ENCODE measurements around the gene ING4.
A peak's percentile ranks its signal among the peaks of the same experiment; 100 is the strongest.
"Not testable (repeated sequence)": the region's sequence is repeated elsewhere in the genome, so short reads cannot be mapped to it uniquely, and the experiment has no call there.

The ING4 gene

GRCh38 chr12:6662906-6663742 is at the start of gene ING4:
Gene ING4, minus strand, starts transcription at chr12:6663119. Its CDS starts 18 bp downstream, at chr12:6663101.
- H3K27ac ChIP-seq, result peak within 1 kb of the TSS; percentile 65
- no peak for TF ChIP-seq CTCF (conservative IDR thresholded peaks at IDR 0.05)

DNA sequence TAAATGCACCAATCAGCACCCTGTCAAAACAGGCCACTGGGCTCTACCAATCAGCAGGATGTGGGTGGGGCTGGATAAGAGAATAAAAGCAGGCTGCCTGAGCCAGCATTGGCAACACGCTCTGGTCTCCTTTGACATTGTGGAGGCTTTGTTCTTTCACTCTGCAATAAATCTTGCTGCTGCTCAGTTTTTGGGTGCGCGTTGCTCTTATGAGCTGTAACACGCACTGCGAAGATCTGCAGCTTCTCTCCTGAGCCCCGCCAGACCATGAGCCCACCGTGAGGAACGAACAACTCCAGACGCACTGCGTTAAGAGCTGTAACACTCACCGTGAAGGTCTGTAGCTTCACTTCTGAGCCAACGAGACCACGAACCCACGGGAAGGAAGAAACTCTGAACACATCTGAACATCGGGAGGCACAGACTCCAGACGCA is 46.1 kb upstream of the ING4 start:
- no peak for TF ChIP-seq CTCF (conservative IDR thresholded peaks at IDR 0.05)
- no peak overlapping the region for H3K27ac ChIP-seq

DNA sequence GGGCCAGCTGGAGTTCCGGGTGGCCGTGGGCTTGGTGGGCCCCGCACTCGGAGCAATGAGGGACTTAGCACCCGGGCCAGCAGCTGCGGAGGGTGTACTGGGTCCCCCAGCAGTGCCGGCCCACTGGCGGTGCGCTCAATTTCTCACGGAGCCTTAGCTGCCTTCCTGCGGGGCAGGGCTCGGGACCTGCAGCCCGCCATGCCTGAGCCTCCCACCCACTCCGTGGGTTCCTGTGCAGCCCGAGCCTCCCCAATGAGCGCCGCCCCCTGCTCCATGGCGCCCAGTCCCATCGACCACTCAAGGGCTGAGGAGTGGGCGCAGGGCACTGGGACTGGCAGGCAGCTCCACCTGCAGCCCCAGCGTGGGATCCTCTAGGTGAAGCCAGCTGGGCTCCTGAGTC is 45.4 kb upstream of the ING4 start:
- H3K27ac ChIP-seq, result not testable (repeated sequence)

GRCh38 chr12:6703631-6704030 is 40.7 kb upstream of the ING4 start:
- no peak overlapping the region for H3K27ac ChIP-seq
- TF ChIP-seq CTCF (conservative IDR thresholded peaks at IDR 0.05), result no peak

GRCh38 chr12:6701078-6701768 is 38.3 kb upstream of the ING4 start:
- H3K27ac ChIP-seq, result no peak overlapping the region
- TF ChIP-seq CTCF (conservative IDR thresholded peaks at IDR 0.05), result no peak

DNA sequence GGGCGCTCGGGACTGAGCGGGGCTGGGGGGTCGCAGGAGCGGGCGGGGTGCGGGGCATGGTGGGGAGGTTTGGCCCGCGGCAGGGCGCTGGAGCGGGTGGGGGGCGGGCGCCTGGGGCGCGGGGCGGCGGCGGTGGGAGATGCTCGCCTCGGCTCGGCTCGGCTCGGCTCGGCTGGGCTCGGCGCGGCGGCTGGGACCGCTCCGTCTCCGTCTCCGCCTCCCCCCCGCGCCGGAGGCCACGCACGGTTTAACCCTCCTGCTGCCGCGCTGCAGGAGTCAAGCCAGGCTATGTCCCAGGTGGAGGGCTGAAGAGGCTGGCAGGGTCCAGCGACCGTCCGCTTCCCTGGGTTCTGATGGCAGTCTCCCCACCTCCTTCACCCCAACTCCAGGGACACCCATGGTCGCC is 37.7 kb upstream of the ING4 start, which contains the start of gene PIANP:
PIANP (minus strand) TSS at position 170 of the 406 bp plus-strand sequence. CDS start 2,754 bp downstream, outside the sequence.
- H3K27ac ChIP-seq, result no peak within 1 kb of the TSS
- TF ChIP-seq CTCF (conservative IDR thresholded peaks at IDR 0.05), result no peak

DNA sequence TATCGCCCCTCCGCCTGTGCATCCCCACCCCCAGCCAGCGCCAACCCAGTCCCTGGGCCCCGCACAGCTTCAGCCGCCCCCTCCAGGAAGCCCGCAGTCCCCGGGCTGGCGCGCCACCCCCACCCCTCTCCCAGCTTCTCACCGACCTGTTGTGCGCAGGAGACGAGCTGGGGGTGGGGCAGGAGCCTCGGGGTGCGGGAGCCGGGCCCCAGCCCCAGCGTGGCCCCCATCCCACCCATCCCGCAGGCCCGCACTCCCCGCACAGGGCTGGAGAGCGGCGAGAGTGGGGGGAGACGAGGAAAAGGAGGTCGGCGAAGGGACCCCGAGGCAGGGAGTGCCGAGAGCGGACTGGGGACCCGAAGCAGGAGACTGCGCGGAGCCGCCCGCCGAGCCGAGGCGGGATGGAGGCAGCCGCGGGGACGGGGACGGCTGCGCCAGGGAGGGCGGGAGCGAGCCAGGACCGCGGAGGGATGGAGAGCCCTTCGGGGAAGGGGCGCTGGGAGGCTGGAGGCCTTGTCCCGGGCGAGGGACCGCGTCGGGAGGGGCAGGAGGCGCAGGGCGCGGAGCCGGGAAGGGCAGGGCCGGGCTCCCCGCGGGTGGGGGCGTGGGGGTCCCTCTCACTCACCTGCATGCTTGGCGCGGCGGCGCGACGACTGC is 37.2 kb upstream of the ING4 start:
- no peak for TF ChIP-seq CTCF (conservative IDR thresholded peaks at IDR 0.05)
- no peak overlapping the region for H3K27ac ChIP-seq
